Measurements from ENCODE around the gene MLF2. TPM values are rescaled to one million over a fixed set of nuclear protein-coding genes. Genes with fewer than 3 reads are reported as not detected.

MLF2 gene
- polyA plus RNA-seq, 4 donors, result 189 to 246 (median 222) TPM

DNA sequence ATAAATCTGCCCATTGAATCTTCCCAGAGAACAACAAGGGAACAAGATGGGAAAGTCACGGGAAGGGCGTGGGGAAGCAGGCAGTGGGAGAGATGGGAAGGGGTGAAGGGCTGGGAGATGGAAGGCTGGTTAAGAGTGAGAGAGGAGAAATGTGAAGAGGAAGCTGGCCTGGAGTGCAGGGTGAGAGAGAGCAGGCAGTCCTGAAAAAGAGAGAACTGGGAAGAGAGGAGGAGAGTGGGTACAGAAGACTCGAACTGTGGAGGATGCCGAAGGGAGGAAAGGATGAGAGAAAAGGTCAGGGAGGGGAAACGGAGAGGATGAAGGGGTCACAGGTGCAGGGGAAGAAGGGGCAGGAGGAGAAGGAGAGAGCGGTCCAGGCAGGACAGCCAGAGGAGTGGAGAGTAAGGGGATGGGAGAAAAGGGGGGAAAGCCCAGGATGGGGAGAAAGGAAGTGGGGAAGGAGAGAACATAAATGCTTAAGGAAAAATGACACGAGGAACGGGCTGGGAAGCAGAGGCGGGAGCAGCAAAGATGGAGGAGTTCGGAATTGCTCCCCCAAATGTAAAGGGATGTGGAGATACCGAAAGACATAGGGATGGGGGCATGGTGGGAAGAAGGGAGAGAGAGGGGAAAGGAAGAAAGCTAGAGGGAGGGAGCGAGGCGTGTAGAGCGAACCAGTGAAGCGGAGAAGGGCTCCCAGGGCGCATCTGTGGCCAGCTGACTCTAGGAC is 53.5 kb downstream of the MLF2 start:
- DNase-seq (ENCODE audit: low read depth in 4 of 4, low spot score in 2 of 4), result no peak

DNA sequence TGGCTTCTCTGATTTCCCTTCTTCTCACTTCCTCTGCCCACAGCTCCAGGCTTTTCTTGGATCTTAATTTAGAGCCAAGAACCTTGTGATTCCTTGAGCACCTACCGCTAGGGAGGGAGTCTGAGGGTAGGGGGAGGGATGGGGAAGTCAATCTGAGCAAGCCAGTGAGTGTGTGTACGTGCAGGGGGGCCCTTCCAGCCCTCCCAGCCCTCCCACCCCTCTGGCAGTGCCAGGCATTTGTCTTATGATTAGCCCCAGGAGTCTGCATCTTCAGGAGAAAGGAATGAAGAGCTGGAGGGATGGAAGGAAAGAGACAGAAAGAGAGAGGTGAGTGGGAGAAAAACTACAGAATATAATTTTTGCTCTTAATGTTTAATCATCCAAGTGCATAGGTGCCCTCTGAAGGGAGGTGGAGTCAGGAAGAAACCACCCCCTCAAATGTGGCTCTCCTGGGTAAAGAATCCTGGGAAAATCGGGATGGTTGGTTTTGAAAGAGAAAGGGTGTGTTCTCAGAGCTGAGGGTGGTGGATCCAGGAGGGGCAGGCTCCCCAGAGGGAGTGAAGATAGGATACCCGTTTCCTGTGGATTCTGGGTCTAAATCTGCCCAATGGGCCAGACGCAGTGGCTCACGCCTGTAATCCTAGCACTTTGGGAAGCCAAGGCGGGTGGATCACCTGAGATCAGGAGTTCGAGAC is 54.4 kb downstream of the MLF2 start:
- DNase-seq (ENCODE audit: low read depth in 4 of 4, low spot score in 2 of 4), result no peak

Other genes with a start within 250 kb of the MLF2 start
- 1,000 to 10,000 TPM; 1,941 to 2,047 (median 1,998) TPM for gene GAPDH, start 218.6 kb downstream of the MLF2 start, polyA plus RNA-seq (ENCODE audit: insufficient read length in 4 of 4)
- gene IFFO1, start 197.1 kb downstream of the MLF2 start, polyA plus RNA-seq (ENCODE audit: insufficient read length in 4 of 4), result 10 to 100 TPM; 11.7 to 22.9 (median 15.9) TPM
- 10 to 100 TPM; 24.5 to 37.1 (median 28.7) TPM for gene NOP2, start 184.8 kb downstream of the MLF2 start, polyA plus RNA-seq (ENCODE audit: insufficient read length in 4 of 4)
- gene CHD4, start 145.8 kb downstream of the MLF2 start, polyA plus RNA-seq (ENCODE audit: insufficient read length in 4 of 4), result 100 to 1,000 TPM; 269 to 322 (median 294) TPM
- 1 to 10 TPM; 1.1 to 1.6 (median 1.4) TPM for gene LPAR5, start 117.2 kb downstream of the MLF2 start, polyA plus RNA-seq (ENCODE audit: insufficient read length in 4 of 4)
- gene ACRBP, start 105.7 kb downstream of the MLF2 start, polyA plus RNA-seq (ENCODE audit: insufficient read length in 4 of 4), result 1 to 10 TPM; 2.4 to 6.6 (median 5.0) TPM
- 100 to 1,000 TPM; 112 to 133 (median 122) TPM for gene ING4, start 90.0 kb downstream of the MLF2 start, polyA plus RNA-seq (ENCODE audit: insufficient read length in 4 of 4)
- 100 to 1,000 TPM in 2 of 4 donors, 10 to 100 TPM in 2; 68.1 to 109 (median 90.5) TPM for gene ZNF384, start 63.8 kb downstream of the MLF2 start, polyA plus RNA-seq (ENCODE audit: insufficient read length in 4 of 4)
- gene PIANP, start 52.3 kb downstream of the MLF2 start, polyA plus RNA-seq (ENCODE audit: insufficient read length in 4 of 4), result 10 to 100 TPM in 3 of 4 donors, 1 to 10 TPM in 1; 8.1 to 16.8 (median 13.5) TPM
- gene COPS7A, start 29.1 kb downstream of the MLF2 start, polyA plus RNA-seq (ENCODE audit: insufficient read length in 4 of 4), result 10 to 100 TPM; 64.0 to 69.6 (median 68.9) TPM
- gene PTMS, start 13.2 kb upstream of the MLF2 start, polyA plus RNA-seq (ENCODE audit: insufficient read length in 4 of 4), result 100 to 1,000 TPM; 529 to 841 (median 623) TPM
- gene LAG3, start 19.4 kb upstream of the MLF2 start, polyA plus RNA-seq (ENCODE audit: insufficient read length in 4 of 4), result 1 to 10 TPM; 1.1 to 2.6 (median 1.5) TPM
- 10 to 100 TPM; 28.6 to 39.0 (median 29.5) TPM for gene CD4, start 36.4 kb upstream of the MLF2 start, polyA plus RNA-seq (ENCODE audit: insufficient read length in 4 of 4)
- 10 to 100 TPM; 18.9 to 37.7 (median 35.7) TPM for gene GPR162, start 68.7 kb upstream of the MLF2 start, polyA plus RNA-seq (ENCODE audit: insufficient read length in 4 of 4)
- gene P3H3, start 75.3 kb upstream of the MLF2 start, polyA plus RNA-seq (ENCODE audit: insufficient read length in 4 of 4), result 10 to 100 TPM; 23.3 to 37.5 (median 35.6) TPM
- gene GNB3, start 87.8 kb upstream of the MLF2 start, polyA plus RNA-seq (ENCODE audit: insufficient read length in 4 of 4), result 10 to 100 TPM in 2 of 4 donors, 1 to 10 TPM in 2; 3.1 to 12.0 (median 7.9) TPM
- gene CDCA3, start 98.1 kb upstream of the MLF2 start, polyA plus RNA-seq (ENCODE audit: insufficient read length in 4 of 4), result 10 to 100 TPM; 20.2 to 32.7 (median 26.4) TPM
- 10 to 100 TPM; 58.3 to 73.3 (median 62.3) TPM for gene USP5, start 99.0 kb upstream of the MLF2 start, polyA plus RNA-seq (ENCODE audit: insufficient read length in 4 of 4)
- 100 to 1,000 TPM; 518 to 618 (median 580) TPM for gene TPI1, start 114.4 kb upstream of the MLF2 start, polyA plus RNA-seq (ENCODE audit: insufficient read length in 4 of 4)
- gene SPSB2, start 120.2 kb upstream of the MLF2 start, polyA plus RNA-seq (ENCODE audit: insufficient read length in 4 of 4), result 10 to 100 TPM in 3 of 4 donors, 1 to 10 TPM in 1; 7.8 to 19.8 (median 13.5) TPM
- 10 to 100 TPM; 16.5 to 24.5 (median 18.9) TPM for gene LRRC23, start 151.7 kb upstream of the MLF2 start, polyA plus RNA-seq (ENCODE audit: insufficient read length in 4 of 4)
- 10 to 100 TPM in 3 of 4 donors, 1 to 10 TPM in 1; 9.5 to 19.4 (median 14.6) TPM for gene ENO2, start 161.4 kb upstream of the MLF2 start, polyA plus RNA-seq (ENCODE audit: insufficient read length in 4 of 4)
- 100 to 1,000 TPM in 3 of 4 donors, 10 to 100 TPM in 1; 85.5 to 189 (median 127) TPM for gene ATN1, start 174.8 kb upstream of the MLF2 start, polyA plus RNA-seq (ENCODE audit: insufficient read length in 4 of 4)
- gene RNU7-1, start 190.7 kb upstream of the MLF2 start, polyA plus RNA-seq (ENCODE audit: insufficient read length in 4 of 4), result 1 to 10 TPM in 1 of 4 donors, not detected in 3; 3.6 TPM
- gene C12orf57, start 190.9 kb upstream of the MLF2 start, polyA plus RNA-seq (ENCODE audit: insufficient read length in 4 of 4), result 100 to 1,000 TPM; 141 to 235 (median 165) TPM
- 10 to 100 TPM; 19.2 to 27.5 (median 24.5) TPM for gene PTPN6, start 198.2 kb upstream of the MLF2 start, polyA plus RNA-seq (ENCODE audit: insufficient read length in 4 of 4)
- gene PHB2, start 217.5 kb upstream of the MLF2 start, polyA plus RNA-seq (ENCODE audit: insufficient read length in 4 of 4), result 100 to 1,000 TPM; 247 to 313 (median 277) TPM
- gene EMG1, start 217.8 kb upstream of the MLF2 start, polyA plus RNA-seq (ENCODE audit: insufficient read length in 4 of 4), result 10 to 100 TPM; 42.6 to 49.5 (median 48.1) TPM